ENCODE data around the gene MARCHF2. TPM values are rescaled to one million over a fixed set of nuclear protein-coding genes. Genes with fewer than 3 reads are reported as not detected.
A peak's percentile ranks its signal among the peaks of the same experiment; 100 is the strongest.

Gene MARCHF2
- total and polyA plus RNA-seq, 2 donors (not counting 3 experiments of a cell fraction or from before 2014, with no cell fraction given): 43.5 to 91.9 TPM

DNA sequence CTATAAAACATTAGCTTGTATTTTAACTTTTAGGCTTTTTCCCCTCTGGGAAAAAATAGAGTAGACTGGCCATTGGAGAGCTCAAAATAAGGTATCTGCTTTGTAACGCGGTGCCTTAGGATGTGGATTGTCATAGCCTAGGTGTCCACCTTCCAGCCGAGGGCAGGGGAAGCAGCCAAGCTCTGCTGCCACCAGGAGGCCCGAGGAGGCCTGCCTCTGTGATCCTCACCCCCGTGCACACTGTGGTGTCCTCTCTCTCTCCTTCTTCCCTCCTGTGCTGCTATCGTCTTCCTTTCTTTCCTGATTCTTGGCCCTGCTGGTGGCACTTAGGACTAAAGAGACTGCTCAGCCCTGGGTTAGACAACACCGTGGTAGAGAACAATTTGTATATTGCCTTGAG lies 43.0 kb downstream of the MARCHF2 start:
- Histone ChIP-seq H3K36me3 (ENCODE audit: control insufficient read depth in 2 of 2, extremely low read depth in 1 of 2, insufficient read depth in 2 of 2, low read length in 2 of 2) (peaks cover 20 to 26% of the 10 kb centered on the region in 2 experiments), H3K9me3 (replicated peaks; ENCODE audit: control insufficient read depth, insufficient read depth, low read length) (no peaks in the 10 kb centered on the region), H3K4me3 (replicated peaks in 1 of 3; ENCODE audit: insufficient read depth in 1 of 3, low read depth in 1 of 3, low read length in 3 of 3) (no peak overlapping the region), H3K9me1 (replicated peaks; ENCODE audit: control insufficient read depth, extremely low read depth, insufficient read depth, low read length) (no peaks in the 10 kb centered on the region), H3K27ac (ENCODE audit: insufficient read depth, low read depth, low read length) (no peak overlapping the region), H3K27me3 (ENCODE audit: control insufficient read depth in 2 of 2, insufficient read depth in 2 of 2, low read length in 2 of 2) (no peaks in the 10 kb centered on the region), H3K4me2 (ENCODE audit: insufficient read depth, low read length) (no peak overlapping the region), H3K9ac (replicated peaks; ENCODE audit: extremely low read depth, insufficient read depth, low read length) (no peak overlapping the region), H4K20me1 (replicated peaks; ENCODE audit: control insufficient read depth, extremely low read depth, insufficient read depth, low read length) (peaks cover 43% of the 10 kb centered on the region), H3K4me1 (ENCODE audit: control insufficient read depth, extremely low read depth, insufficient read depth, low read length) (peaks cover 49% of the 10 kb centered on the region), H3K79me2 (ENCODE audit: control insufficient read depth, insufficient read depth, low read length) (peaks cover 100% of the 10 kb centered on the region), H2AFZ (ENCODE audit: low read depth, low read length) (no peak overlapping the region)
- DNase-seq (ENCODE audit: low read depth, low spot score): no peak
- FAIRE-seq: peak; percentile 46
- CTCF ChIA-PET: interaction anchor here (0.8 to 3.5 kb wide), 7 partner anchors 10 to 108 kb away, joined by 3 to 29 read pairs (median 5); partner anchors contain the start of gene HNRNPM
- dilution Hi-C loops (cut with MboI; ENCODE audit: extremely low pct_ligation_motif_present, low sequenced_read_pairs) (no loop called here), intact Hi-C loops (cut with micrococcal nuclease) (loop anchor here (5.0 kb wide), 1 partner anchor 51 kb away; no protein-coding TSS in a partner anchor)
- TF ChIP-seq JUN (IDR thresholded peaks at IDR 0.05; ENCODE audit: borderline replicate concordance, insufficient read depth, insufficient read length, low read depth) (no peak), EZH2 (IDR thresholded peaks at IDR 0.05; ENCODE audit: borderline replicate concordance, low read depth, low read length, severe bottlenecking) (no peak)
- POLR2A ChIA-PET: interaction anchor here (0.6 kb wide), 1 partner anchor 103 kb away, joined by 3 read pairs; no protein-coding TSS in a partner anchor
- BruUV-seq (replicated peaks): no TSS peak

DNA sequence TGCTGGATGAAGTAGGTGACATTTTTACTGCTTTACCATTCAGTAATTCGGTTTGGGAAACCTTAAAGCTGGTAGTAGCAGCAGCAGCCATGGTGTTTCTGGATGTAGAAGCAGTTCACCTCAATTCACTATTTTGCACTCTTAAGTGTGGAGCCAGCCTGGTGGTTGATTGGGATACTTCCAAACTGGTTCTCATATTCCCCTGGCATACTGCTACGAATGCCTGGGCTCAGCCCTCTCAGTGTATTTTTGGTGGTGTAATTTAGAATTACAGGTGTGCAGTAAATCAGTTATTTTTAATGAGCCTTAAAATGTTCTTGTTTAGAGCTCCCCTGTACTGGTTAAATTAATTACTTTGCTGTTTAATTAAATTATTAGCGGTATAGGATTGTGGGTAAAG lies 44.1 kb downstream of the MARCHF2 start:
- ChIA-PET POLR2A (interaction anchor here (0.6 kb wide), 1 partner anchor 32 kb away, joined by 9 read pairs; no protein-coding TSS in a partner anchor), CTCF (interaction anchor here (1.9 to 3.5 kb wide), 3 partner anchors 11 to 103 kb away, joined by 5 to 29 read pairs (median 6); partner anchors contain the start of gene HNRNPM)
- peaks cover 20 to 26% of the 10 kb centered on the region in 2 experiments for H3K36me3 ChIP-seq (ENCODE audit: control insufficient read depth in 2 of 2, extremely low read depth in 1 of 2, insufficient read depth in 2 of 2, low read length in 2 of 2)

More for the DNA sequence above, 44.1 kb downstream of the MARCHF2 start:
- BruUV-seq (replicated peaks): no TSS peak
- Histone ChIP-seq H3K79me2 (ENCODE audit: control insufficient read depth, insufficient read depth, low read length) (peaks cover 100% of the 10 kb centered on the region), H3K9ac (replicated peaks; ENCODE audit: extremely low read depth, insufficient read depth, low read length) (no peak overlapping the region), H4K20me1 (replicated peaks; ENCODE audit: control insufficient read depth, extremely low read depth, insufficient read depth, low read length) (peaks cover 50% of the 10 kb centered on the region), H3K9me1 (replicated peaks; ENCODE audit: control insufficient read depth, extremely low read depth, insufficient read depth, low read length) (no peaks in the 10 kb centered on the region), H3K4me1 (ENCODE audit: control insufficient read depth, extremely low read depth, insufficient read depth, low read length) (peaks cover 45% of the 10 kb centered on the region), H3K4me2 (ENCODE audit: insufficient read depth, low read length) (no peak overlapping the region), H3K9me3 (replicated peaks; ENCODE audit: control insufficient read depth, insufficient read depth, low read length) (no peaks in the 10 kb centered on the region), H2AFZ (ENCODE audit: low read depth, low read length) (no peak overlapping the region), H3K27ac (ENCODE audit: insufficient read depth, low read depth, low read length) (no peak overlapping the region), H3K27me3 (ENCODE audit: control insufficient read depth in 2 of 2, insufficient read depth in 2 of 2, low read length in 2 of 2) (no peaks in the 10 kb centered on the region), H3K4me3 (replicated peaks in 1 of 3; ENCODE audit: insufficient read depth in 1 of 3, low read depth in 1 of 3, low read length in 3 of 3) (no peak overlapping the region)
- TF ChIP-seq, protein P1, sequence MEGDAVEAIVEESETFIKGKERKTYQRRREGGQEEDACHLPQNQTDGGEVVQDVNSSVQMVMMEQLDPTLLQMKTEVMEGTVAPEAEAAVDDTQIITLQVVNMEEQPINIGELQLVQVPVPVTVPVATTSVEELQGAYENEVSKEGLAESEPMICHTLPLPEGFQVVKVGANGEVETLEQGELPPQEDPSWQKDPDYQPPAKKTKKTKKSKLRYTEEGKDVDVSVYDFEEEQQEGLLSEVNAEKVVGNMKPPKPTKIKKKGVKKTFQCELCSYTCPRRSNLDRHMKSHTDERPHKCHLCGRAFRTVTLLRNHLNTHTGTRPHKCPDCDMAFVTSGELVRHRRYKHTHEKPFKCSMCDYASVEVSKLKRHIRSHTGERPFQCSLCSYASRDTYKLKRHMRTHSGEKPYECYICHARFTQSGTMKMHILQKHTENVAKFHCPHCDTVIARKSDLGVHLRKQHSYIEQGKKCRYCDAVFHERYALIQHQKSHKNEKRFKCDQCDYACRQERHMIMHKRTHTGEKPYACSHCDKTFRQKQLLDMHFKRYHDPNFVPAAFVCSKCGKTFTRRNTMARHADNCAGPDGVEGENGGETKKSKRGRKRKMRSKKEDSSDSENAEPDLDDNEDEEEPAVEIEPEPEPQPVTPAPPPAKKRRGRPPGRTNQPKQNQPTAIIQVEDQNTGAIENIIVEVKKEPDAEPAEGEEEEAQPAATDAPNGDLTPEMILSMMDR (IDR thresholded peaks at IDR 0.05; ENCODE audit: extremely low read depth in 1 of 2, insufficient read depth in 1 of 2, low read depth in 1 of 2, low read length in 2 of 2): no peak
- TF ChIP-seq EZH2 (IDR thresholded peaks at IDR 0.05; ENCODE audit: borderline replicate concordance, low read depth, low read length, severe bottlenecking) (no peak), GATA2 (IDR thresholded peaks at IDR 0.05; ENCODE audit: insufficient read depth, insufficient read length, low read depth, low read length) (no peak), POLR2A (IDR thresholded peaks at IDR 0.05; ENCODE audit: low read depth, low read length) (no peak), JUN (IDR thresholded peaks at IDR 0.05; ENCODE audit: borderline replicate concordance, insufficient read depth, insufficient read length, low read depth) (no peak), FOS (IDR thresholded peaks at IDR 0.05; ENCODE audit: borderline replicate concordance, insufficient read depth, low read length) (no peak), POLR2AphosphoS5 (IDR thresholded peaks at IDR 0.05; ENCODE audit: insufficient read depth, low read depth, low read length) (no peak), MYC (IDR thresholded peaks at IDR 0.05; ENCODE audit: low read depth, low read length) (no peak), MAX (IDR thresholded peaks at IDR 0.05; ENCODE audit: insufficient read depth, insufficient read length) (no peak)
- intact Hi-C loops (cut with micrococcal nuclease) (loop anchor here (5.0 kb wide), 1 partner anchor 50 kb away; no protein-coding TSS in a partner anchor), dilution Hi-C loops (cut with MboI; ENCODE audit: extremely low pct_ligation_motif_present, low sequenced_read_pairs) (no loop called here)
- no peak for DNase-seq (ENCODE audit: low read depth, low spot score)
- peak; percentile 28 for FAIRE-seq
